BE2C (cell line): ENCODE measurements around the gene IGFBPL1.

ENCODE experiments used
- DNase-seq: peaks from one replicate; pipeline ENCODE4 v3.0.0-alpha.2; 2020
- H3K27me3 ChIP-seq: fragments of 250-450 bp; sonication (Bioruptor Pico); 2 replicates; pipeline ENCODE4 v1.5.1; 2020; ENCODE audit warnings: mild to moderate bottlenecking
- H3K36me3 ChIP-seq: fragments of 250-450 bp; sonication (Bioruptor Pico); 2 replicates; pipeline ENCODE4 v1.5.1; 2020; ENCODE audit warnings: mild to moderate bottlenecking
- H3K4me1 ChIP-seq: fragments of 250-450 bp; sonication (Bioruptor Pico); 2 replicates; pipeline ENCODE4 v1.5.1; 2020
- H3K4me3 ChIP-seq: 2 replicates; pipeline ENCODE4 v1.5.1; 2011; ENCODE audit warnings: low read depth, low read length
- H3K9me3 ChIP-seq: fragments of 250-450 bp; sonication (Bioruptor Pico); 2 replicates; pipeline ENCODE4 v1.5.1; 2020
- CTCF ChIP-seq: IDR thresholded peaks from 2 replicates; pipeline ENCODE4 v1.5.1; 2012; ENCODE audit warnings: mild to moderate bottlenecking, low read depth, low read length

Gene IGFBPL1

GRCh38 chr9:38396371-38396671, 27.9 kb downstream of the IGFBPL1 start:
- Histone ChIP-seq H3K9me3 (no peaks in the 10 kb centered on the region), H3K4me1 (no peaks in the 10 kb centered on the region), H3K27me3 (no peaks in the 10 kb centered on the region), H3K36me3 (peaks cover 27% of the 10 kb centered on the region), H3K4me3 (no peak overlapping the region)
- TF ChIP-seq CTCF = no peak
- no peak for DNase-seq

- Histone ChIP-seq H3K4me3 (no peak overlapping the region), H3K36me3 (peaks cover 27% of the 10 kb centered on the region), H3K9me3 (no peaks in the 10 kb centered on the region), H3K27me3 (no peaks in the 10 kb centered on the region), H3K4me1 (no peaks in the 10 kb centered on the region)
- no peak for DNase-seq
- TF ChIP-seq CTCF = no peak
These were observed 28.4 kb downstream of the IGFBPL1 start for GRCh38 chr9:38395653-38396370.

DNA sequence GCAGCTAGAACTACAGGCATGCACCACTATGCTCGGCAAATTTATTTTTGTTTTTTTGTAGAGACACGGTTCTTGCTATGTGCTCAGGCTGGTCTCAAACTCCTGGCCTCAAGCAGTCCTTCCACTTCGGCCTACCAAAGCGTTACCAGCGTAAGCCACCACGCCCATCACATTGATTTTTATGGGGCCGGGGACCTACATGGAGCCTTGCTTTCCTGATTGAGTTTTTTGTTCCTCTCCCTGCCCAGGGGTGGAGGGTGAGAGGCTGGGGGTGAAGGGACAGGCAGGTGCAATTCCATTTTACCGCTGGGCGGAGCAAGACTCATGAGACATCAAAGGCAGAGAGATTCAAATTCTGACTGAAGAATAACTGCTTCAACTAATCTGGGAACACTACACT, 29.8 kb downstream of the IGFBPL1 start:
- TF ChIP-seq CTCF = no peak
- Histone ChIP-seq H3K27me3 (no peaks in the 10 kb centered on the region), H3K36me3 (peaks cover 27% of the 10 kb centered on the region), H3K9me3 (no peaks in the 10 kb centered on the region), H3K4me1 (no peaks in the 10 kb centered on the region), H3K4me3 (no peak overlapping the region)
- no peak for DNase-seq

DNA sequence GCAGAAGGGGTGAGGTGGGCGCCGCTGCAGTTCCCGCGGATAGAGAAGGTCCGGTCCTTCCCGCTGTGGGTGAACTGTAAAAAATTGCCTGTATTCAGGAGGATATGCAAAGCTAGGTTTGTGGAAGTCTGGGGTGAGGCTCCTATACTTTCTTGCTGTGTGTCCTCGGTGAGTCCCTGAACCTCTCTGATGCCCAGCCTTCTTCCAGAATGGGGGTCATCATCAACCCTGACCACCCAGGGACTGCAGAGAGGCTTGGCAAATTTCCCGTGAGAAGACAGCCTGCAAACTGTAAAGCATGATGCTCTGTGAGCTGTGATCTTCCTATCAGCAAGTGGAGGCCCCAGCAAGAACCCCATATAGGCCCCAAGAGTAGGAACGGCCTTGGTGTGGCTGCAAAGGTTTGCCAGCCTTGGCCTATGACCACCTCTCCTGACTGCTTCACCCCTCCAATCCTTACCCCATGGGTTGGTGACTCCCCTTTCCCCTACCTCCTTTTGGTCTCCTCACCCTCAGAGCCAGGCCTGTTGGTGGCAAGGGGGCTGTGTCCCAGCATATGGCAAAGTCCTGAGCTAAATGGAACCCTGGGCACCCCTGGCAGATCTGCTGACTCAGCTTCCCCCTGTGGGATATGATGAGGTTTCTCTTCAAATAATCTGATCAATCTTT, 31.0 kb downstream of the IGFBPL1 start:
- Histone ChIP-seq H3K36me3 (peaks cover 27% of the 10 kb centered on the region), H3K4me1 (no peaks in the 10 kb centered on the region), H3K9me3 (no peaks in the 10 kb centered on the region), H3K27me3 (no peaks in the 10 kb centered on the region), H3K4me3 (peak overlapping the region; percentile 84)
- no peak for DNase-seq
- no peak for TF ChIP-seq CTCF

- Histone ChIP-seq H3K4me1 (no peaks in the 10 kb centered on the region), H3K36me3 (peaks cover 22% of the 10 kb centered on the region), H3K4me3 (peak within 1 kb of the TSS; percentile 84), H3K9me3 (no peaks in the 10 kb centered on the region), H3K27me3 (no peaks in the 10 kb centered on the region)
- TF ChIP-seq CTCF = peak; percentile 27; the same call in 1 of the 2 replicates
- peak; percentile 94 for DNase-seq
These were observed 31.8 kb downstream of the IGFBPL1 start, which contains the start of gene ALDH1B1 for GRCh38 chr9:38392235-38393127. TSS of gene ALDH1B1 (plus strand) at chr9:38392702. CDS start at chr9:38395749, 3,047 bp downstream.
